Stimulated activated CD4-positive, alpha-beta T cell treated with anti-CD3 and anti-CD28 coated beads, TNF-alpha, amount 100 ng/mL, for 24 hours (primary cell): ENCODE data around the gene SETMAR.
A peak's percentile ranks its signal among the peaks of the same experiment; 100 is the strongest.

Source experiments
- DNase-seq, 3 experiments: peaks; one replicate each; pipeline ENCODE4 v3.0.0-alpha.2; 2020; ENCODE audit warnings: low read depth in 3 of 3

Gene SETMAR

DNA sequence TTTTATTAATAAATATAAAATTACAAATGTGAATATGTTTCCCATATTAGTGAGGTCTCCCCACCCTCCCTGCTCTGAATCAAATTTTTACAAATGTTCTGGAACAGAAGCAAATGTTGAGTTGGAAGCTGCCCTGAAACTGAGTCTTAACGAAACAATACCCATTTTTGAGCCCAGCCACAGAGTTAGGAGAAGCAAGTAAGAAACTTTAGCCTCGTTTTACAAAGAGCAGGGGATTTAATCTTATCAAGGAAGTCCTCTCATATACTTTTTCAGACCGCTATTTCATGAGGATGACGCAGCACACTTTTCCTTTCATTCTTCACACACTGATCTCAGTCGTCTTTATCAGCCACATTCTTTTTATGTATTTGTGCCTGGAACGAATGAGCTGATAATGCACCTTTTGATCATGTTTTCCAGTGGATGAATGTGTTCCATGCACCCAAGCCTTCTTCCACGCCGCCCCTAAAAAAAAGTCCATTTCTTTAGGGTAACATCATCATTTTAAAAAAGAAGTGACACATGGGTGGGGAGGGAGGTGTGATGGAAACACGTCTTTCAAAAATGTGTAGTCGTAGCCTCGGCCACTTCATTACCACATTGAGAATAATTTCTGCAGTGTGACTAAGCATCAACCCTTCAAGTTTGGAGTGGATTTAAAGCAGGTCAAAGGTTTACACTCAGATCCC lies 48.1 kb downstream of the SETMAR start:
- peak; percentile 18 to 31 (median 28) for DNase-seq

DNA sequence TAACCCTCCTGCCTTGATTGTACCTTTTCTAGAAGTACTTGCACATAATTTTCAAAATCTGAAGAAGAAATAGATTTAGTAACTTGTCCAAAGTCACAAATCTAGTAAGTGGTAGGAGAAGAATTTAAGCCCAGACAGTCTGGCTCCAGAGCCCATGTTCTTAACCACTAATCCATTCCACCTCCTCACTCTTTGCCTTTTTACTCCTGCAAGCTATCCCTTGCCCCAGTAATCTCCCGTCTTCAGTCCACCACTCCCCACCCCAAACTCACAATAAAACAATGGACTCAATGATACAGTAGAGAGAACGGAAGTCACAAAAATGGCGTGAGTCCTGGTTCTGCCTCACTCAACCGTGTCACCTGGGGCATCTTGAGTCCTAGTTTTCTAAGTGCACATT lies 48.7 kb downstream of the SETMAR start:
- no peak for DNase-seq

DNA sequence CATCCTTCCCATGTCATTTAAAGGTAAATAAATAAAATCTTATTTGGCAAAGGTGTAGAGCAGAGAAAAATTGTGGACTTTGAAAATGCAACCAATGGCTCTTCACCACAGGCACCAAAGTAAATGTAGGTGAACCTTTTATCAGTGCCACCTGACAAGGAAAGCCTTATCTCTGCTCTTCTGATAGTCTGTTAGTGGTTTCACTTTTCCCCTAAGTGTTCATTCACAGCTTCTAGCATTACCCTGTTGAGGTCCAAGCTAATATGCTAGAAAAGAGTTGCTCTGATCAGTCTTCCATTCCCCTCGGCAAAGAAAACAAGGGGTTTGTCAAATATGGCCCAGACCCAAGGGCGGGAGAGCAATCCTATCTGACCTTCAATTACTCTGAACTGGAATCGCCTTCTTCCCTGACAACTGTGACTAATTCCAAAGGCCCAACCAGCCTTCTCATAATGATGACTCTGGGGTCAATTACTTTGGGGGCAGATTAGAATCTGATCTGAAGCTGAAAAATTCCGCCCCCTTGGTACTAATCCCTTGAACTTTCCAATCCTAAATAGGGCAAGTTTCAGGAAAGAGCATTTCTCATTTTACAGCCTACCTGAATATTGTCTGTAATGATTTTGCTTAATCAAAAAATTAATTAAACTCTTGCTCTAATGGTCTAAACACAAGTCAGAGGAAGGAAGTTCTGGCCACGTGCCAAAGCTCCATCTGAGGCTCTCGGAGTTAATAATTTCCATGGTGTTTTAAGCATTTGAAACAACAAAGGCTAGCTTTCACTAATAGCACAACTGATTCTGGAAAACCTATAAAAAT lies 52.4 kb downstream of the SETMAR start:
- no peak for DNase-seq

DNA sequence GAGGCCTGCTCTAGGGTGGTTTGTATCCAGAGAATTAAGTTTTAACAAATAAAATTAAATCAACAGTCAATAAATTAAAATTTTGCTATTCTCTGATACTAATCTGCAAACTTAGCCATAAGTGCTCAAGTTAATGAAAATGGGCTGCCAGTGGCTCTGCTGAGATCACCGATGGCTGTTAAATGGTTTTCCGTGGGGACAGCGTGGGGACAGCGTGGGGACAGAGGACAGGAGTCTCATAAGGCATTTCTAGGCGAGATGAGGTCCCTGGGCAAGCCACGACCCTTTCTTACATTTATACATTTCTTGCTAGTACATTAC lies 53.0 kb downstream of the SETMAR start:
- no peak for DNase-seq

DNA sequence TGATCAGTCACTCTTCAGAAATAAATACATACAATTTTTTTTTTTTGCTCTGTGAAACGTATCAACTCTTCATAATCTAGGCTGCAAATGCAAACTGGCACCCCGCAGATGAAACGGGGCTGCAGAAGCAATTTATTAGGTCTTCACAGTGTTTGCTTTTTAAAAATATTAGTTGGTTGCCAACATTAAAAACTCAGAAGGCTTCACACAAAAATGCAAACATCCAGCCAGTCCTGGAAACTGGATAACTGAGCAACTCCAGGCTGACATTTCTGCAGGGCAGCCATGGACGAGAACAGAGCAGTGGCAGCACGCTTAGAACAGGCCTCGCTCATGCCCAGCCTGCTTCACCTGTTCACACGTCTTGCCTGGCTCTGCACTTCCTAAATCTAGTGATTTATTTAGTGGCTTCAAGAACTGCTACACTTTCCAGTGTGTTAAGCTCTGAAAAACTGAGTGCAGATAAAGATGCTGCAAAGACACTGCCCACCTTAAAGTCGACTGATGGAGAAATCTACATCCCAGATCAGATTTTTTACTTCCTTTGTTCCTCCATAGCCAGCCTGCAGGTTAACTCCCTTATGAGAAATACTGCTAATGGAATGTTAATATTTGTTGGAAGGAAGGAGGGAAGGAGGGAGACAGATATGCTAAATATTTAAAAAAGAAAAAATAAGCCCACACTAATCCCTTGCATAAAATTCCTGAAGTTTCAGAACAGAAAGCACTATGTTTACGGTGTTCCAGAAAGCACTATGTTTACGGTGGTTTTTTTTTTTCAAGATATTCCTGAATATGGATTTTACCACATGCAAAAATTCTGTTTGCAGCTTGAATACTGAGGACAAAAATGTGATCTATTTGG lies 53.6 kb downstream of the SETMAR start:
- no peak for DNase-seq

DNA sequence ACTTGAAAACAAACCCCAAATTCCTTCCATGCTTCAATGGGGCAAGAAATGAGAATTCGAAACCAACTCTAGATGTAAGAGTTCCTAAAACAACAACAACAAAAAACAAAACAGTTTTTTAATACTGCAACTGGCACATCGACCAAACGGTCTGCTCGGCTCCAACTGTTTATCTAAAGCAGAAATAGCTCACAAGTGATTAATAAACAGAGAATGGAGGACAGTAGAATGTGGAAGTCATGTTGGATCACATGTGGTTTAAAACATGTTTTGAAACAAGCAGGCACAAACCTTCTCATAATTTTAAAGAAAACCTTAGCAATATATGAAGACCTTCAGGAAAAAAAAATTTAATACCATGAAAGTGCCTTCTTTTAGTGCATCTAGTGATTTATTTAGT lies 55.1 kb downstream of the SETMAR start:
- DNase-seq: no peak

DNA sequence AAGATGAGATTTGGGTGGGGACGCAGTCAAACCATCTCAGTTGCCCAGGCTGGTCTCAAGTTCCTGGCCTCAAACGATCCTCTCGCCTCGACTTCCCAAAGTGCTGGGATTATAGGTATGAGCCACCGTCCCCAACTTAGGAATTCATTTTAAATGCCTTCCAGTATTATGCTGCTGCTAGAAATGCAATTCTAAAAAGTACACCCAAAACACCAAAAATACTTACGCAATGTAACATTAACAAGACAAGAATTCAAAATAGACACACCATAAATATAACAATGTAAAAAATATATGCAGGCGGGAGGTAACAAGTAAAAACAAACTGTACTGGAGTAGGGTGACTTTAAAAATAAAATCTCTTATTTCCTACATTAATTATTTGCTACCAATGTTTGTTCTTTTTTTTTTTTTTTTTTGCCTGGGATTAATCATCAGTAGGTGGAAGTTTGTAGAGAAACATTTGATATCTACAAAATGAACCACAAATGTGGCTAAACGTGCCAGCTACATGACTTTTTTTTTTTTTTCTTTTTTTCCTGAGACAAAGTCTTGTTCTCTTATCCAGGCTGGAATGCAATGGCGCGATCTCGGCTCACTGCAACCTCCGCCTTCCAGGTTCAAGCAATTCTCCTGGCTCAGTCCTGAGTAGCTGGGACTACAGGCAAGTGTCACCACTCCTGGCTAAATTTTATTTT lies 56.8 kb downstream of the SETMAR start:
- DNase-seq: no peak

DNA sequence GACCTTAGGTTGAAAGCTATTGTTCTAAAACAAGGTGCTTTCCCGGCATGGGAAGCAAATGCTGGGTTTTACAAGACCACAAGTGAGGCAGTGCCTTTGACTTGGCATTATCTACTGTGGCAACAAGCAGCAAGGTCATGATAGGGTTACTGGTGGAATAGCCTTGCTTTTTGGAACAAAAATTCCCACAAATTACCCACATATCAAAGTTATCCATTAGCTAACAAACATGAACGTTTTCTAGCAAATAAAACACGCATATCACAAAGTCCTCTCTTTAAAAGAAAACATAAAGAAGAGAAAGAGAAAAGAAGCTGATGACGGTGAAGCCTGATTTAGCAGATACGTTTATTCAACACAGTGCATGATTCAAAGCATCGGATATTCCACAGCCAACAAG lies 57.6 kb downstream of the SETMAR start:
- no peak for DNase-seq

DNA sequence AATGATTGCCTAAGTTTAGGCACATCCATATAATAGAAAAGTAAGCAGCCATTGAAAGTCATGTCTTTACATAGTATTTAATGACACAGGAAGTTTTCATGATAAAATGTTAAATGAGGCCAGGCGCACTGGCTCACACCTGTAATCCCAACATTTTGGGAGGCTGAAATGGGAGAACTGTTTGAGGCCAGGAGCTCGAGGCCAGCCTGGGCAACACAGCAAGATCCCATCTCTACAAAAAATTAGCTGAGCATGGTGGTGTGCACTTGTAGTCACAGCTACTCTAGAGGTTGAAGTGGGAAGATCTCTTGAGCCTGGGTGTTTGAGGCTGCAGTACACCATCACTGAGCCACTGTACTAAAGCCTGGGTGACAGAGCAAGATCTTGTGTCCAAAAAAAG lies 59.4 kb downstream of the SETMAR start:
- no peak for DNase-seq
